MM.1S (cell line): ENCODE results near the gene APH1B.

ENCODE experiments used
- CTCF ChIP-seq: fragments of 300-600 bp; sonication (generic); IDR thresholded peaks from 2 replicates; pipeline ENCODE4 v1.5.1; 2016; ENCODE audit warnings: antibody characterized with exemption, low read length, mixed read lengths
- EZH2phosphoT487 ChIP-seq: fragments of 300-600 bp; sonication (generic); IDR thresholded peaks from 2 replicates; pipeline ENCODE4 v1.6.1; 2018; ENCODE audit warnings: antibody characterized with exemption, low read length

DNA sequence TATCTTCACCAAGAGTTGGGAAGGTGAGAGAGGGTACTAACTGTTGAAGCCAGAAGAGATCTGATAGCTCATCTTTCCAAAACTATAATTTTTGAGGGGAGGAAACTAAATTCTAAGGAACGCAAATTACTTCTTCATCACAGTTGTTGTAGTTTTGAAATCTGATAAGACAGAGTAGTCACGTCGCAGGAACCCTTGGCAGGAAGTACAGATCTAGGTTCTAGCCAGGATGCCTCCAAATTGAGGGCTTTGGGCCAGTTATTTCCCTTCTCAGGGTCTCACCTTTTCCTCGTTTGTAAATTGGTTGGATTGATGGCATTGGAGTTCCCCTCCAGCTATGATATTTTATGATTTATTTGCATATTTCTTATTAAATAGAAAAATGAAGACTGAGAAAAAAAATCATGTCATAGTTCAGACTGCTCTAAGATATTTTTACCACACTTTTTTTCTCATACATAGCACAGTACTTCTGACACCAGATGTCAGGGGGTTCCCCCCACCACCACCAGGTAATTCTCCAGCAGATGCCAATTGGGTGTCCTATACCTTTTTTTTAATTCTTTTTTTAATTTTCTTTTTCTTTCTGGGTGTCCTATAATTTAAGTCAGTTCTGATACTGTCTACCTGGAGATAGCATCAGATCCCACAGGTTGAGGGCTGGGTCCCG is 32.3 kb upstream of the APH1B start:
- no peak for TF ChIP-seq CTCF
- no peak for TF ChIP-seq EZH2phosphoT487
